H1 (cell line): ENCODE measurements around the gene MAML3. TPM values are rescaled to one million over a fixed set of nuclear protein-coding genes. Genes with fewer than 3 reads are reported as not detected.

Source experiments
- ATF3 ChIP-seq: IDR thresholded peaks from 2 replicates; pipeline ENCODE4 v1.6.1; 2011; ENCODE audit warnings: low read depth, mild to moderate bottlenecking, low read length; ENCODE audit not compliant: insufficient read depth
- BCL11A ChIP-seq, 2 experiments: IDR thresholded peaks; one replicate each; pipeline ENCODE4 v1.6.1; 2011; ENCODE audit warnings: low read depth in 2 of 2, low read length in 2 of 2, mild to moderate bottlenecking in 2 of 2
- CHD2 ChIP-seq: IDR thresholded peaks from 2 replicates; pipeline ENCODE4 v1.6.1; 2012; ENCODE audit warnings: low read length, improper control_type of control experiment
- HDAC6 ChIP-seq: IDR thresholded peaks from one replicate; pipeline ENCODE4 v1.7.1; 2012; ENCODE audit warnings: low read depth, mild to moderate bottlenecking, inconsistent platforms, low read length, moderate library complexity
- POU5F1 ChIP-seq: IDR thresholded peaks from 2 replicates; pipeline ENCODE4 v1.6.1; 2011; ENCODE audit warnings: low read depth, mild to moderate bottlenecking, low read length, moderate library complexity
- polyA plus RNA-seq, 7 experiments: library from polyadenylated mRNA; depleted of rRNA in 3 of 7; stranded (reverse) in 5 of 7; unstranded in 2 of 7; fragments of >200 nt in 5 of 7; fragments of 200-250 nt in 2 of 7; gene quantifications; 1 replicate in 5 of 7; 2 replicates in 1 of 7; 4 replicates in 1 of 7; pipeline versions ENCODE4 v1.2.1 to v1.2.3, GENCODE V29; 2011 to 2013; ENCODE audit warnings: missing spikeins in 2 of 7, mixed read lengths in 2 of 7
- total RNA-seq: library from RNA; stranded (reverse); fragmentation: NEBNext Ultra II Directional; extraction: Animal tissue kit (Norgen Biotek cat#: 25700); gene quantifications from 2 replicates; pipeline ENCODE4 v1.2.1, GENCODE V29; 2021

Gene MAML3
- total and polyA plus RNA-seq, 2 of the 8 experiments (the other 6 are each of a cell fraction or from before 2014, with no cell fraction given) = 2.1 to 5.7 TPM

- TF ChIP-seq ATF3 = no peak
- TF ChIP-seq HDAC6 = no peak
- TF ChIP-seq BCL11A (IDR thresholded peaks at IDR 0.05; ENCODE audit: low read depth in 2 of 2, low read length in 2 of 2) = no peak
- TF ChIP-seq POU5F1 = no peak
- TF ChIP-seq CHD2 = no peak
Observed at GRCh38 chr4:139756391-139757180, 397.4 kb downstream of the MAML3 start (continued).
